Esophagus muscularis mucosa (tissue), 4 donors: ENCODE measurements around the gene CENPP. TPM values are rescaled to one million over a fixed set of nuclear protein-coding genes. Genes with fewer than 3 reads are reported as not detected.
"Not testable (repeated sequence)": the region's sequence is repeated elsewhere in the genome, so short reads cannot be mapped to it uniquely, and the experiment has no call there.

Experiments
- DNase-seq: peaks from one replicate; pipeline ENCODE4 v3.0.0-alpha.2; 2017; ENCODE audit errors: extremely low spot score
- H3K27ac ChIP-seq, 4 donors: fragments of 200-600 bp; sonication (generic); replicated peaks in 1 of 4; 1 replicate in 3 of 4; 2 replicates in 1 of 4; pipeline ENCODE4 v1.5.1; 2016 to 2019; ENCODE audit warnings: mild to moderate bottlenecking in 1 of 4
- H3K27me3 ChIP-seq, 4 donors: fragments of 200-600 bp; sonication (generic); one replicate each; pipeline versions ENCODE4 v1.5.1 to v1.6.0; 2016 to 2019
- H3K36me3 ChIP-seq, 4 donors: fragments of 200-600 bp; sonication (generic); one replicate each; pipeline ENCODE4 v1.5.1; 2016 to 2019
- H3K4me1 ChIP-seq, 4 donors: fragments of 200-600 bp; sonication (generic); one replicate each; pipeline ENCODE4 v1.5.1; 2016 to 2019
- H3K4me3 ChIP-seq, 4 donors: fragments of 200-600 bp; sonication (generic); 1 replicate in 2 of 4; 2 replicates in 2 of 4; pipeline ENCODE4 v1.5.1; 2016 to 2019; ENCODE audit warnings: mild to moderate bottlenecking in 4 of 4, moderate library complexity in 1 of 4
- H3K9me3 ChIP-seq, 4 donors: fragments of 200-600 bp; sonication (generic); 1 replicate in 3 of 4; 2 replicates in 1 of 4; pipeline ENCODE4 v1.5.1; 2016 to 2019
- CTCF ChIP-seq, 3 experiments: fragments of 200-600 bp in 2 of 3; fragments of 450-650 bp in 1 of 3; sonication (generic) in 2 of 3; IDR thresholded peaks; one replicate each; pipeline ENCODE4 v1.5.1; 2017 to 2019; ENCODE audit warnings: antibody characterized with exemption in 3 of 3, mild to moderate bottlenecking in 2 of 3, moderate library complexity in 1 of 3
- EP300 ChIP-seq: sonication (generic); formaldehyde crosslinking; IDR thresholded peaks from one replicate; pipeline ENCODE4 v1.6.1; 2017; ENCODE audit warnings: antibody characterized with exemption
- POLR2A ChIP-seq: fragments of 450-650 bp; IDR thresholded peaks from one replicate; pipeline ENCODE4 v1.6.1; 2017; ENCODE audit warnings: antibody characterized with exemption, moderate library complexity, mild to moderate bottlenecking, low read depth
- POLR2AphosphoS5 ChIP-seq, 2 donors: sonication (generic); formaldehyde crosslinking; IDR thresholded peaks; one replicate each; pipeline ENCODE4 v1.6.1; 2017; ENCODE audit warnings: antibody characterized with exemption in 2 of 2
- WGBS: methylation state at CpG from one replicate; pipeline ENCODE4 v1.1.5; 2018; 5-methylcytosine and 5-hydroxymethylcytosine counted together
- intact Hi-C: fragments of 100-400 bp; cut with DNase I; formaldehyde crosslinking; loops from one replicate; pipeline ENCODE4 v1.15.1; 2023
- total RNA-seq, 4 donors: library from RNA; depleted of rRNA; stranded (reverse); fragments of >200 nt; gene quantifications; one replicate each; pipeline versions ENCODE4 v1.1.0 to v1.2.1, GENCODE V29; 2016

The CENPP gene
- total RNA-seq, 4 donors from 2014 or later, result 1.0 to 5.8 (median 2.0) TPM

GRCh38 chr9:92617951-92618510, 292.3 kb downstream of the CENPP start:
- no peaks in the 10 kb centered on the region for H3K27me3 ChIP-seq
- no peaks in the 10 kb centered on the region for H3K9me3 ChIP-seq
- peaks cover 22 to 81% (median 79%) of the 10 kb centered on the region in 4 donors for H3K4me1 ChIP-seq
- intact Hi-C loops, result loop anchor here (5.0 kb wide), 1 partner anchor 116 kb away; no protein-coding TSS in a partner anchor
- WGBS, result 88% methylated on average over 11 of the region's 11 CpGs
- no peak for DNase-seq
- H3K36me3 ChIP-seq, result peaks cover 0 to 60% (median 15%) of the 10 kb centered on the region in 4 donors
- peak in 1 of 2 donors; percentile 13 for TF ChIP-seq POLR2AphosphoS5 (IDR thresholded peaks at IDR 0.05)
- no peak for TF ChIP-seq CTCF (IDR thresholded peaks at IDR 0.05)
- H3K27ac ChIP-seq, result peak overlapping the region; percentile 82 to 90 (median 88)
- H3K4me3 ChIP-seq, result no peak overlapping the region

GRCh38 chr9:92618633-92619225, 293.0 kb downstream of the CENPP start:
- peaks cover 0 to 57% (median 12%) of the 10 kb centered on the region in 4 donors for H3K36me3 ChIP-seq
- peaks cover 22 to 74% (median 72%) of the 10 kb centered on the region in 4 donors for H3K4me1 ChIP-seq
- peak in 1 of 2 donors; percentile 48 for TF ChIP-seq POLR2AphosphoS5 (IDR thresholded peaks at IDR 0.05)
- TF ChIP-seq CTCF (IDR thresholded peaks at IDR 0.05), result no peak
- TF ChIP-seq POLR2A, result no peak
- intact Hi-C loops, result loop anchor here (5.0 kb wide), 1 partner anchor 116 kb away; no protein-coding TSS in a partner anchor
- 72% methylated on average over 10 of the region's 10 CpGs for WGBS
- H3K27me3 ChIP-seq, result no peaks in the 10 kb centered on the region
- H3K4me3 ChIP-seq, result no peak overlapping the region
- no peak for DNase-seq
- no peaks in the 10 kb centered on the region for H3K9me3 ChIP-seq
- H3K27ac ChIP-seq, result peak overlapping the region; percentile 82 to 90 (median 88)

GRCh38 chr9:92619601-92620300, 294.0 kb downstream of the CENPP start:
- peak overlapping the region; percentile 82 to 90 (median 88) for H3K27ac ChIP-seq
- H3K4me1 ChIP-seq, result peaks cover 22 to 73% (median 65%) of the 10 kb centered on the region in 4 donors
- no peak overlapping the region for H3K4me3 ChIP-seq
- TF ChIP-seq POLR2A, result no peak
- TF ChIP-seq CTCF (IDR thresholded peaks at IDR 0.05), result no peak
- TF ChIP-seq POLR2AphosphoS5 (IDR thresholded peaks at IDR 0.05), result no peak
- TF ChIP-seq EP300, result no peak
- peaks cover 0 to 56% (median 15%) of the 10 kb centered on the region in 4 donors for H3K36me3 ChIP-seq
- no peaks in the 10 kb centered on the region for H3K9me3 ChIP-seq
- 84% methylated on average over 5 of the region's 24 CpGs for WGBS
- no peaks in the 10 kb centered on the region for H3K27me3 ChIP-seq
- intact Hi-C loops, result loop anchor here (5.0 kb wide), 2 partner anchors 117 to 127 kb away; no protein-coding TSS in a partner anchor
- DNase-seq, result no peak

- TF ChIP-seq EP300 (no peak), POLR2AphosphoS5 (IDR thresholded peaks at IDR 0.05) (no peak), CTCF (IDR thresholded peaks at IDR 0.05) (no peak), POLR2A (no peak)
- H3K9me3 ChIP-seq, result no peaks in the 10 kb centered on the region
- peaks cover 0 to 51% (median 12%) of the 10 kb centered on the region in 4 donors for H3K36me3 ChIP-seq
- H3K27ac ChIP-seq, result peak overlapping the region; percentile 82 to 90 (median 88)
- no peaks in the 10 kb centered on the region for H3K27me3 ChIP-seq
- intact Hi-C loops, result loop anchor here (5.0 kb wide), 1 partner anchor 129 kb away; no protein-coding TSS in a partner anchor
- H3K4me1 ChIP-seq, result peaks cover 16 to 73% (median 64%) of the 10 kb centered on the region in 4 donors
- no peak for DNase-seq
- 96% methylated on average over 5 of the region's 5 CpGs for WGBS
- no peak overlapping the region for H3K4me3 ChIP-seq
These were observed 295.1 kb downstream of the CENPP start for GRCh38 chr9:92620845-92621244.

GRCh38 chr9:92623936-92624335, 298.2 kb downstream of the CENPP start:
- not testable (repeated sequence) for H3K4me3 ChIP-seq, DNase-seq, H3K27me3 ChIP-seq, H3K9me3 ChIP-seq
- peaks cover 0 to 42% (median 35%) of the 10 kb centered on the region in 4 donors for H3K4me1 ChIP-seq
- H3K36me3 ChIP-seq, result peaks cover 0 to 34% (median 13%) of the 10 kb centered on the region in 4 donors
- intact Hi-C loops, result loop anchor here (5.0 kb wide), 1 partner anchor 132 kb away; no protein-coding TSS in a partner anchor
- peak overlapping the region in 2 of 4 donors; percentile 18 to 20 for H3K27ac ChIP-seq
- 96% methylated on average over 3 of the region's 3 CpGs for WGBS
